HL-60 (cell line): ENCODE data around the gene ERCC2.

ENCODE experiments used
- DNase-seq, 2 experiments: peaks; one replicate each; pipeline ENCODE4 v3.0.0-alpha.2; 2010 to 2020; ENCODE audit warnings: low read depth in 1 of 2, low spot score in 1 of 2
- H3K27ac ChIP-seq: fragments of 250-450 bp; sonication (Bioruptor Pico); replicated peaks from 2 replicates; pipeline ENCODE4 v1.5.1; 2020; ENCODE audit warnings: mild to moderate bottlenecking, moderate library complexity
- H3K27me3 ChIP-seq: fragments of 250-450 bp; sonication (Bioruptor Pico); 2 replicates; pipeline ENCODE4 v1.5.1; 2021; ENCODE audit warnings: mild to moderate bottlenecking, moderate library complexity; ENCODE audit not compliant: insufficient read depth, poor library complexity, severe bottlenecking
- H3K4me3 ChIP-seq: replicated peaks from 2 replicates; pipeline ENCODE4 v1.5.1; 2011; ENCODE audit warnings: mild to moderate bottlenecking, control low read depth, low read length; ENCODE audit not compliant: insufficient read depth
- GABPA ChIP-seq: IDR thresholded peaks from 2 replicates; pipeline ENCODE4 v1.6.1; 2012; ENCODE audit warnings: low read depth
- POLR2AphosphoS5 ChIP-seq: IDR thresholded peaks from 2 replicates; pipeline ENCODE4 v1.6.1; 2012; ENCODE audit warnings: low read depth
- SPI1 ChIP-seq: IDR thresholded peaks from 2 replicates; pipeline ENCODE4 v1.6.1; 2012; ENCODE audit warnings: low read depth, mild to moderate bottlenecking, borderline replicate concordance
- TF ChIP-seq, protein P1 (sequence below): IDR thresholded peaks from 2 replicates; pipeline ENCODE4 v1.6.1; 2012; ENCODE audit warnings: low read depth; ENCODE audit not compliant: insufficient replicate concordance
- TF ChIP-seq, protein P2 (sequence below): IDR thresholded peaks from one replicate; pipeline ENCODE4 v1.5.1; 2011; ENCODE audit warnings: low read length, control low read depth, inconsistent platforms; ENCODE audit not compliant: insufficient read depth

ERCC2 gene

GRCh38 chr19:45349126-45349415 is 21.3 kb downstream of the ERCC2 start:
- Histone ChIP-seq H3K27me3 (peaks cover 11% of the 10 kb centered on the region), H3K4me3 (no peak overlapping the region), H3K27ac (no peak overlapping the region)
- no peak for DNase-seq
- TF ChIP-seq, protein P1, sequence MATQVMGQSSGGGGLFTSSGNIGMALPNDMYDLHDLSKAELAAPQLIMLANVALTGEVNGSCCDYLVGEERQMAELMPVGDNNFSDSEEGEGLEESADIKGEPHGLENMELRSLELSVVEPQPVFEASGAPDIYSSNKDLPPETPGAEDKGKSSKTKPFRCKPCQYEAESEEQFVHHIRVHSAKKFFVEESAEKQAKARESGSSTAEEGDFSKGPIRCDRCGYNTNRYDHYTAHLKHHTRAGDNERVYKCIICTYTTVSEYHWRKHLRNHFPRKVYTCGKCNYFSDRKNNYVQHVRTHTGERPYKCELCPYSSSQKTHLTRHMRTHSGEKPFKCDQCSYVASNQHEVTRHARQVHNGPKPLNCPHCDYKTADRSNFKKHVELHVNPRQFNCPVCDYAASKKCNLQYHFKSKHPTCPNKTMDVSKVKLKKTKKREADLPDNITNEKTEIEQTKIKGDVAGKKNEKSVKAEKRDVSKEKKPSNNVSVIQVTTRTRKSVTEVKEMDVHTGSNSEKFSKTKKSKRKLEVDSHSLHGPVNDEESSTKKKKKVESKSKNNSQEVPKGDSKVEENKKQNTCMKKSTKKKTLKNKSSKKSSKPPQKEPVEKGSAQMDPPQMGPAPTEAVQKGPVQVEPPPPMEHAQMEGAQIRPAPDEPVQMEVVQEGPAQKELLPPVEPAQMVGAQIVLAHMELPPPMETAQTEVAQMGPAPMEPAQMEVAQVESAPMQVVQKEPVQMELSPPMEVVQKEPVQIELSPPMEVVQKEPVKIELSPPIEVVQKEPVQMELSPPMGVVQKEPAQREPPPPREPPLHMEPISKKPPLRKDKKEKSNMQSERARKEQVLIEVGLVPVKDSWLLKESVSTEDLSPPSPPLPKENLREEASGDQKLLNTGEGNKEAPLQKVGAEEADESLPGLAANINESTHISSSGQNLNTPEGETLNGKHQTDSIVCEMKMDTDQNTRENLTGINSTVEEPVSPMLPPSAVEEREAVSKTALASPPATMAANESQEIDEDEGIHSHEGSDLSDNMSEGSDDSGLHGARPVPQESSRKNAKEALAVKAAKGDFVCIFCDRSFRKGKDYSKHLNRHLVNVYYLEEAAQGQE = no peak
- TF ChIP-seq SPI1 (no peak), GABPA (no peak), POLR2AphosphoS5 (no peak; the same call in 1 of the 2 replicates)
- TF ChIP-seq, protein P2, sequence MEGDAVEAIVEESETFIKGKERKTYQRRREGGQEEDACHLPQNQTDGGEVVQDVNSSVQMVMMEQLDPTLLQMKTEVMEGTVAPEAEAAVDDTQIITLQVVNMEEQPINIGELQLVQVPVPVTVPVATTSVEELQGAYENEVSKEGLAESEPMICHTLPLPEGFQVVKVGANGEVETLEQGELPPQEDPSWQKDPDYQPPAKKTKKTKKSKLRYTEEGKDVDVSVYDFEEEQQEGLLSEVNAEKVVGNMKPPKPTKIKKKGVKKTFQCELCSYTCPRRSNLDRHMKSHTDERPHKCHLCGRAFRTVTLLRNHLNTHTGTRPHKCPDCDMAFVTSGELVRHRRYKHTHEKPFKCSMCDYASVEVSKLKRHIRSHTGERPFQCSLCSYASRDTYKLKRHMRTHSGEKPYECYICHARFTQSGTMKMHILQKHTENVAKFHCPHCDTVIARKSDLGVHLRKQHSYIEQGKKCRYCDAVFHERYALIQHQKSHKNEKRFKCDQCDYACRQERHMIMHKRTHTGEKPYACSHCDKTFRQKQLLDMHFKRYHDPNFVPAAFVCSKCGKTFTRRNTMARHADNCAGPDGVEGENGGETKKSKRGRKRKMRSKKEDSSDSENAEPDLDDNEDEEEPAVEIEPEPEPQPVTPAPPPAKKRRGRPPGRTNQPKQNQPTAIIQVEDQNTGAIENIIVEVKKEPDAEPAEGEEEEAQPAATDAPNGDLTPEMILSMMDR = no peak

GRCh38 chr19:45348367-45349125 is 21.8 kb downstream of the ERCC2 start:
- Histone ChIP-seq H3K4me3 (no peak overlapping the region), H3K27me3 (peaks cover 11% of the 10 kb centered on the region), H3K27ac (no peak overlapping the region)
- no peak for TF ChIP-seq GABPA
- TF ChIP-seq POLR2AphosphoS5 = no peak
- TF ChIP-seq, protein P1 = no peak
- TF ChIP-seq, protein P2 = no peak
- no peak for DNase-seq

DNA sequence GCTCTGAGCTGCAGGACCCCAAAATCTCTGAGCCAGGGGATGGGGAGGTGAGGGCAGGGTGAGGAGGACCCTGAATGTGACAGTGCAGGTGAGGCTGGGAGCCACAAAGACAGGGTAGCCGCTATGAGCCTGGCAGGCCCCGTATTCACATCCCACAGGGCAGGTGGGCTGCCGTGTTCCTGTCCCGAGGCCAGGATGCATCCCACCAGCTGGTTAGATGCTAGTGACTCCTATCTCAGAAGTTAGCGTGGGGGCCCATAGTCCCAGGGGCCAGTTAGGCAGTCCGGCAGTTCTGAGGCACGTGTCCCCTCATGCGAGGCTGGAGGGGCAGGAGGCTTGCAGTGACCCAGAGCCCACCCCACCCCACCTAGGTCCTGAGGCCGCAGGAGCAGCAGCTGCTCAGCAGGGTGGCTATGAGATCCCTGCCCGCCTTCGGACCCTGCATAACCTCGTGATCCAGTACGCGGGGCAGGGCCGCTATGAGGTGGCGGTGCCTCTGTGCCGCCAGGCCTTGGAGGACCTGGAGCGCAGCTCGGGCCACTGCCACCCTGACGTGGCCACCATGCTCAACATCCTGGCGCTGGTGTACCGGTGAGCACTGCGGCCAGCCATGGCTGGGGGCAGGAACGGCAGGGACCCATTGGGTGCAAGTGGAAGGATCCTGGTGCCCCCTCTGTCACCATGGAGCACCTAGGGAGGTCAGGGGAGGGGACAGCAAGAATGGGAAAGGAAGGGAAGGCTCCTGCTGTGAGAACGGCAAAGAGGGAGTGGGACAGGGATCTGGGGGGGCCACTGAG is 22.6 kb downstream of the ERCC2 start:
- TF ChIP-seq, protein P2 = no peak
- no peak for TF ChIP-seq SPI1
- TF ChIP-seq GABPA = no peak
- TF ChIP-seq, protein P1 = no peak
- TF ChIP-seq POLR2AphosphoS5 = no peak
- H3K4me3 ChIP-seq = no peak overlapping the region
- no peak overlapping the region for H3K27ac ChIP-seq
- H3K27me3 ChIP-seq = peaks cover 11% of the 10 kb centered on the region
- DNase-seq = no peak
